HFF-Myc (cell line): ENCODE data around the gene ZXDC.

ENCODE experiments used
- DNase-seq: peaks from one replicate; pipeline ENCODE4 v3.0.0-alpha.2; 2011; ENCODE audit warnings: low read depth; ENCODE audit errors: extremely low read depth
- H3K4me3 ChIP-seq: replicated peaks from 2 replicates; pipeline ENCODE4 v1.5.1; 2011; ENCODE audit warnings: low read depth, mild to moderate bottlenecking, control low read depth, low read length
- TF ChIP-seq, protein P1 (sequence below): IDR thresholded peaks from 2 replicates; pipeline ENCODE4 v1.5.1; 2012; ENCODE audit warnings: mild to moderate bottlenecking, low read depth, low read length, control low read depth; ENCODE audit errors: missing control alignments

The ZXDC gene, protein sequence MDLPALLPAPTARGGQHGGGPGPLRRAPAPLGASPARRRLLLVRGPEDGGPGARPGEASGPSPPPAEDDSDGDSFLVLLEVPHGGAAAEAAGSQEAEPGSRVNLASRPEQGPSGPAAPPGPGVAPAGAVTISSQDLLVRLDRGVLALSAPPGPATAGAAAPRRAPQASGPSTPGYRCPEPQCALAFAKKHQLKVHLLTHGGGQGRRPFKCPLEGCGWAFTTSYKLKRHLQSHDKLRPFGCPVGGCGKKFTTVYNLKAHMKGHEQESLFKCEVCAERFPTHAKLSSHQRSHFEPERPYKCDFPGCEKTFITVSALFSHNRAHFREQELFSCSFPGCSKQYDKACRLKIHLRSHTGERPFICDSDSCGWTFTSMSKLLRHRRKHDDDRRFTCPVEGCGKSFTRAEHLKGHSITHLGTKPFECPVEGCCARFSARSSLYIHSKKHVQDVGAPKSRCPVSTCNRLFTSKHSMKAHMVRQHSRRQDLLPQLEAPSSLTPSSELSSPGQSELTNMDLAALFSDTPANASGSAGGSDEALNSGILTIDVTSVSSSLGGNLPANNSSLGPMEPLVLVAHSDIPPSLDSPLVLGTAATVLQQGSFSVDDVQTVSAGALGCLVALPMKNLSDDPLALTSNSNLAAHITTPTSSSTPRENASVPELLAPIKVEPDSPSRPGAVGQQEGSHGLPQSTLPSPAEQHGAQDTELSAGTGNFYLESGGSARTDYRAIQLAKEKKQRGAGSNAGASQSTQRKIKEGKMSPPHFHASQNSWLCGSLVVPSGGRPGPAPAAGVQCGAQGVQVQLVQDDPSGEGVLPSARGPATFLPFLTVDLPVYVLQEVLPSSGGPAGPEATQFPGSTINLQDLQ

DNA sequence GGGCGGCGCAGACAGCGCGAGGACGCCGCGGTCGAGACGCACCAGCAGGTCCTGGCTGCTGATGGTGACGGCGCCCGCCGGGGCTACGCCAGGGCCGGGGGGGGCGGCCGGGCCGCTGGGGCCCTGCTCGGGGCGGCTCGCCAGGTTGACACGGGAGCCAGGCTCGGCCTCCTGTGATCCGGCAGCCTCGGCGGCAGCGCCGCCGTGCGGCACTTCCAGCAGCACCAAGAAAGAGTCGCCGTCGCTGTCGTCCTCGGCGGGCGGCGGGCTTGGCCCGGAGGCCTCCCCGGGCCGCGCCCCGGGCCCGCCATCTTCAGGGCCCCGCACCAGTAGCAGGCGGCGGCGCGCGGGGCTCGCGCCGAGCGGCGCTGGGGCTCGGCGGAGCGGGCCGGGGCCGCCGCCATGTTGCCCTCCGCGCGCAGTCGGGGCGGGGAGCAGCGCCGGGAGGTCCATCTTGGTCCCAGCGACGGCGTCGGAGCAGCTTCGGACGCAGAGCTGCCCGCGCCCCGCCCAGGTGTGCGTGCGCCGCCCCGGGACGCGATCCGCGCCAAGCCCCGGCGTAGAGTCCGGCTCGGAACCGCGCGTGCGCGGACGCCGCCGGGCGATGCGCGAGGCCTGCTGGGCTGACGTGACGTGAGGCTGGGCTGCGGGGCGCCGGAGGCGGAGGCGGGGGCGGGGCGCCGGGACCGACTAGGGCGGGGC, at the start of gene ZXDC:
ZXDC (minus strand) TSS at position 479 of the 702 bp plus-strand sequence; CDS start at position 453, 26 bp downstream.
- peak; percentile 71 for DNase-seq
- TF ChIP-seq, protein P1, sequence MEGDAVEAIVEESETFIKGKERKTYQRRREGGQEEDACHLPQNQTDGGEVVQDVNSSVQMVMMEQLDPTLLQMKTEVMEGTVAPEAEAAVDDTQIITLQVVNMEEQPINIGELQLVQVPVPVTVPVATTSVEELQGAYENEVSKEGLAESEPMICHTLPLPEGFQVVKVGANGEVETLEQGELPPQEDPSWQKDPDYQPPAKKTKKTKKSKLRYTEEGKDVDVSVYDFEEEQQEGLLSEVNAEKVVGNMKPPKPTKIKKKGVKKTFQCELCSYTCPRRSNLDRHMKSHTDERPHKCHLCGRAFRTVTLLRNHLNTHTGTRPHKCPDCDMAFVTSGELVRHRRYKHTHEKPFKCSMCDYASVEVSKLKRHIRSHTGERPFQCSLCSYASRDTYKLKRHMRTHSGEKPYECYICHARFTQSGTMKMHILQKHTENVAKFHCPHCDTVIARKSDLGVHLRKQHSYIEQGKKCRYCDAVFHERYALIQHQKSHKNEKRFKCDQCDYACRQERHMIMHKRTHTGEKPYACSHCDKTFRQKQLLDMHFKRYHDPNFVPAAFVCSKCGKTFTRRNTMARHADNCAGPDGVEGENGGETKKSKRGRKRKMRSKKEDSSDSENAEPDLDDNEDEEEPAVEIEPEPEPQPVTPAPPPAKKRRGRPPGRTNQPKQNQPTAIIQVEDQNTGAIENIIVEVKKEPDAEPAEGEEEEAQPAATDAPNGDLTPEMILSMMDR, result no peak
- H3K4me3 ChIP-seq, result peak within 1 kb of the TSS; percentile 82

DNA sequence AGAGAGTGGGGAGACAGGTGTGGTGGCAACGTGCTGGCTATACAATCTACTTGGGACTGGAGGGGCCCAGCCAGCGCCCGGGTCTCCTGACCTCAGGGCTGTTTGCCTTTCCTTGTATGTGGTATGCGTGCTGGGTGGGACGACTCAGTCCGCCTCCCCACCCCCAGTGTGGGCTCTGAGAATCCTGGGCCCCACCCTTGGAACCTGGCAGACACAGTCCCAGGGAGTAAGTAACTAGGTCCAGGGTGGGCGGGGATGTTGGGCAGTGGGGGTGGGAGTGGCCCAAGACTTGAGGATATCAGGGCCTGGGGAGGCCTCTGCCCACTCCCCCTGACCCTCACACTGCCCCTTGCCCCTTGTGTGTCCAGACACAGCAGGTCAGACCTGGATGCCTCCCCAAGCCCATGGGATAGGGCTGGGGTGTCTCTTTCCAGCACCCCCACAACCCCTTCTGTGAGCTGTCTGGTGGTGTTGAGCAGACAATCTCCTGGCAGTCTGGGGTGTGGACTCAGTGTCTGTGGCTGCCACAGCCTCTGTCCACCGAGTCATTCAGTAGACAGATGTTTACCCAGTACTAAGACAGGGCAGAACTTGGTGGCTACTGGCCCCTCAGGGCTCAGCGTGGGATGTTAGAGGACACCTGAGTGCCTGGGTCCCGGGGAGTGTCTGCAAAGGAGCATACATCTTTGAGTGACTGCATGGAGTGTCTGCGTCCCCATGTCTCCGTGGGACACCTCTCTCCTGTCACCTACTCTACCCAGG, 49.6 kb upstream of the ZXDC start:
- TF ChIP-seq, protein P1, result no peak
- H3K4me3 ChIP-seq, result no peak overlapping the region

DNA sequence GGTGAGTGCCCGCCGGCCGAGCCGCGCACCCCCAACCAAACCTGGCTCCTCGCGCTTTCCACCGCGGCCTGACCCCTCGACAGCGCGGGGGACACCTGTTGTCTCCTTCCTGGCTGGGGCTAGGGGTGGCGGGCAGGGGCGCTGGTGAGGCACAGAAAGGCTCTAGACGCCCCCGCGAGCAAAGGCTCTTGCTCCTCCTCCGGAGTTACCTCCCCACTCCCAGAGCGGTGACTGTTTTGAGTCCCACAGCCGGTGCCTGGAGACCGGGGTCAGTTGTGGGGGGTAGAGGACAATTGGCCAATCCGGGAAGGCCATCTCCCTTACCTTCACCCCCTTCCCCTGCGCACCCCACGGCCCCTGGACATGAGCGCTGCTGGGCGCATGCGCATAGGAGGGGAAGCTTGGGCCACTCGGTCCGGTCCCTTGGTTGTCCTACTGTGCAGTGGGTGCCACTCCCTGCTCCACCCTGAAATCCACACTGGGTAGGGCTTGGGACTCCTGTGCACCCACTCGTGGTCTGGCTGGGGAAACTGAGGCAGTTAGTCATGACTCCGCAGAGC, 48.8 kb upstream of the ZXDC start:
- H3K4me3 ChIP-seq, result peak overlapping the region; percentile 20
- TF ChIP-seq, protein P1, result no peak
- DNase-seq, result no peak

More for the DNA sequence above, 49.6 kb upstream of the ZXDC start:
- DNase-seq, result no peak

DNA sequence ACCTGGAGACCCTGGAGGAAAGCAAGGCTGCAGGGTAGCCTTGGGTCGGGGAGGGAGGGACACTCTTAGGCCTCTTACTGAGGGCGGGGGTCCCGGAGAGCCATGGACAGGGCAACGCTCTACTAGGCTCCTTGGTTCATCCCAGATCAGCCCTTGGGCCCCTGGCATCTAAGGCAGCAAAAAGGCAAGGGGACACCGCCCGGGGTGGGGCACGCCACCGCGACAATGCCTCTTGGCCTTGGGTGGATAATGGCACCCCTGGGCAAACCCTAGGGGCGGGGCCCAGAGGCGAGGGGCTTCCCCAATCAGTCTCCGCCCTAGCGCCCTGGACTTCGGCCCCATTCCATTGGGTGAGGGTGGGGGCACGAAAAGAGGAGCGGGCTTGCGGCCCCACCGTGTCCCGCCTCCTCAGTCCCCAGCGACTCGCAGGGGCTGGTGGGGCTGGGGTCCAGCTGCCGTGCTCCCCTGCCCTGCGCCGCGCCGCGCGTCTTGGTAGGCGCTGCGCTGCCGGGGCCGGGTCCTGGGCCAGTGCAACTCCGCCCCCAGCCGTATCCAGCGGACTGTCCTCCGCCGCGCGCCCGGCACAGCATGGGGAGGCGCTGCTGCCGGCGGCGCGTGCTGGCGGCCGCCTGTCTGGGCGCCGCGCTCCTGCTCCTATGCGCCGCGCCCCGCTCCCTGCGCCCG, 48.2 kb upstream of the ZXDC start, which contains the start of gene CHST13:
CHST13 (plus strand) TSS at position 411 of the 684 bp plus-strand sequence; CDS start at position 589, 178 bp downstream.
- TF ChIP-seq, protein P1, result no peak
- H3K4me3 ChIP-seq, result peak within 1 kb of the TSS; percentile 20
- no peak for DNase-seq

DNA sequence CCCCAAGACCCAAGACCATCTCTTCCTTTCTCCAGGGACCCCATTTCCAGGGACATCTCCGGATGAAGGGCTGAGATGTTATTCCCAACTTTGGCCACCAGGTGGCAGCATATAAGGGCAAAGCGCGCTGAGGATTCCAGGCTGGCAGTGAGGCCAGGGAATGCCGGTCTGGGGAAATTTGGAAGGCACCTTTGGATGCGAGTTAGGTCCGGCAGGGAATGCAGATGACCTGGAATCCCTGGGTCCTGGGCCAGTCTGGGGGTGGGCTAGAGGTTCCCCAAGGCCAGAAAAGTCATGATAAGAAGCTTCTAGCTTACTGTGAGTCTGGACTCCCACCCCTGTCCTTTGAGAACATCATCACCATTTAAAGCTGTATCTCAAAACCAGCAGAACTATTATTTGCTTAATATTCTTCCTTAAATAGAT, 46.7 kb upstream of the ZXDC start:
- TF ChIP-seq, protein P1, result peak; percentile 86
- DNase-seq, result peak; percentile 16
- H3K4me3 ChIP-seq, result no peak overlapping the region
